ENCODE measurements around the gene BMP2K.

DNA sequence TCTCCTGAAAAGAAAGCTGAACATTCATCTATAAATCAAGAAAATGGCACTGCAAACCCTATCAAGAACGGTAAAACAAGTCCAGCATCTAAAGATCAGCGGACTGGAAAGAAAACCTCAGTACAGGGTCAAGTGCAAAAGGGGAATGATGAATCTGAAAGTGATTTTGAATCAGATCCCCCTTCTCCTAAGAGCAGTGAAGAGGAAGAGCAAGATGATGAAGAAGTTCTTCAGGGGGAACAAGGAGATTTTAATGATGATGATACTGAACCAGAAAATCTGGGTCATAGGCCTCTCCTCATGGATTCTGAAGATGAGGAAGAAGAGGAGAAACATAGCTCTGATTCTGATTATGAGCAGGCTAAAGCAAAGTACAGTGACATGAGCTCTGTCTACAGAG is 134.5 kb downstream of the BMP2K start:
- TF ChIP-seq, protein P1, sequence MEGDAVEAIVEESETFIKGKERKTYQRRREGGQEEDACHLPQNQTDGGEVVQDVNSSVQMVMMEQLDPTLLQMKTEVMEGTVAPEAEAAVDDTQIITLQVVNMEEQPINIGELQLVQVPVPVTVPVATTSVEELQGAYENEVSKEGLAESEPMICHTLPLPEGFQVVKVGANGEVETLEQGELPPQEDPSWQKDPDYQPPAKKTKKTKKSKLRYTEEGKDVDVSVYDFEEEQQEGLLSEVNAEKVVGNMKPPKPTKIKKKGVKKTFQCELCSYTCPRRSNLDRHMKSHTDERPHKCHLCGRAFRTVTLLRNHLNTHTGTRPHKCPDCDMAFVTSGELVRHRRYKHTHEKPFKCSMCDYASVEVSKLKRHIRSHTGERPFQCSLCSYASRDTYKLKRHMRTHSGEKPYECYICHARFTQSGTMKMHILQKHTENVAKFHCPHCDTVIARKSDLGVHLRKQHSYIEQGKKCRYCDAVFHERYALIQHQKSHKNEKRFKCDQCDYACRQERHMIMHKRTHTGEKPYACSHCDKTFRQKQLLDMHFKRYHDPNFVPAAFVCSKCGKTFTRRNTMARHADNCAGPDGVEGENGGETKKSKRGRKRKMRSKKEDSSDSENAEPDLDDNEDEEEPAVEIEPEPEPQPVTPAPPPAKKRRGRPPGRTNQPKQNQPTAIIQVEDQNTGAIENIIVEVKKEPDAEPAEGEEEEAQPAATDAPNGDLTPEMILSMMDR (IDR thresholded peaks at IDR 0.05), result no peak
- TF ChIP-seq POLR2A (IDR thresholded peaks at IDR 0.05), result no peak
